Activated CD4-positive, alpha-beta T cell treated with anti-CD3 and anti-CD28 coated beads for 24 hours (primary cell): ENCODE results near the gene MYPN.
"Not testable (repeated sequence)": the region's sequence is repeated elsewhere in the genome, so short reads cannot be mapped to it uniquely, and the experiment has no call there.

Source experiments
- DNase-seq, 2 donors: peaks; one replicate each; pipeline ENCODE4 v3.0.0-alpha.2; 2020; ENCODE audit warnings: low read depth in 2 of 2

MYPN gene

GRCh38 chr10:68133523-68133922 is 24.2 kb downstream of the MYPN start:
- DNase-seq: no peak

GRCh38 chr10:68135362-68135761 is 26.1 kb downstream of the MYPN start:
- no peak for DNase-seq

GRCh38 chr10:68135922-68136792 is 26.9 kb downstream of the MYPN start:
- no peak for DNase-seq

GRCh38 chr10:68137171-68137570 is 27.9 kb downstream of the MYPN start:
- no peak for DNase-seq

- no peak for DNase-seq
Measured at GRCh38 chr10:68138526-68138925, 29.2 kb downstream of the MYPN start.

GRCh38 chr10:68139448-68140272 is 30.4 kb downstream of the MYPN start:
- no peak for DNase-seq

- no peak for DNase-seq
Measured at GRCh38 chr10:68142761-68143160, 33.5 kb downstream of the MYPN start.

GRCh38 chr10:68144709-68145108 is 35.4 kb downstream of the MYPN start:
- no peak for DNase-seq

GRCh38 chr10:68145705-68146104 is 36.4 kb downstream of the MYPN start:
- DNase-seq: no peak

- no peak for DNase-seq
Measured at GRCh38 chr10:68146133-68146532, 36.8 kb downstream of the MYPN start.

GRCh38 chr10:68151453-68151852 is 42.2 kb downstream of the MYPN start:
- DNase-seq: no peak

GRCh38 chr10:68153473-68154210 is 44.4 kb downstream of the MYPN start:
- no peak for DNase-seq

- DNase-seq: no peak
Measured at GRCh38 chr10:68154211-68154497, 44.9 kb downstream of the MYPN start.

- DNase-seq: no peak
Measured at GRCh38 chr10:68155615-68156210, 46.4 kb downstream of the MYPN start.

- peak; percentile 45 to 46 for DNase-seq
Measured at GRCh38 chr10:68156373-68157185, 47.3 kb downstream of the MYPN start.

- not testable (repeated sequence) for DNase-seq
Measured at GRCh38 chr10:68157522-68157921, 48.2 kb downstream of the MYPN start.

- DNase-seq: no peak
Measured at GRCh38 chr10:68158031-68158430, 48.7 kb downstream of the MYPN start.

GRCh38 chr10:68163735-68164134 is 54.4 kb downstream of the MYPN start:
- no peak for DNase-seq

GRCh38 chr10:68165643-68166042 is 56.4 kb downstream of the MYPN start:
- DNase-seq: no peak

GRCh38 chr10:68166871-68167585 is 57.7 kb downstream of the MYPN start:
- no peak for DNase-seq
